ENCODE data around the gene GASK1A. TPM values are rescaled to one million over a fixed set of nuclear protein-coding genes. Genes with fewer than 3 reads are reported as not detected.

The GASK1A gene
- total RNA-seq, 1 experiment from 2014 or later: not detected

Other genes starting within 250 kb of the GASK1A start
- gene CCDC13, start 206.1 kb upstream of the GASK1A start, total RNA-seq (2021; ENCODE audit: unreplicated experiment): 0.82 TPM
- gene HIGD1A, start 174.8 kb upstream of the GASK1A start, total RNA-seq (2021; ENCODE audit: unreplicated experiment): 74.6 TPM
- gene ACKR2, start 169.9 kb upstream of the GASK1A start, total RNA-seq (2021; ENCODE audit: unreplicated experiment): not detected
- 0.08 TPM for gene CYP8B1, start 103.4 kb upstream of the GASK1A start, total RNA-seq (2021; ENCODE audit: unreplicated experiment)
- gene ZNF662, start 73.2 kb upstream of the GASK1A start, total RNA-seq (2021; ENCODE audit: unreplicated experiment): not detected
- 10.1 TPM for gene POMGNT2, start 126.8 kb downstream of the GASK1A start, total RNA-seq (2021; ENCODE audit: unreplicated experiment)